Naive thymus-derived CD4-positive, alpha-beta T cell (primary cell): ENCODE data around the gene MMP17. TPM values are rescaled to one million over a fixed set of nuclear protein-coding genes. Genes with fewer than 3 reads are reported as not detected.

Experiments used
- ATAC-seq: fragments of 150-1000 bp; cut with Tn5 transposase; 2 replicates; pipeline ENCODE4 v1.10.0; 2021; ENCODE audit warnings: mild to moderate bottlenecking, moderate library complexity
- CTCF ChIA-PET: fragments of 350-600 bp; sonication (Branson Sonifier 250); formaldehyde crosslinking; loops from one replicate; lab custom pipeline; 2021; ENCODE audit warnings: antibody characterized with exemption; lab: Charles Lee
- POLR2A ChIA-PET: fragments of 350-600 bp; sonication (Branson Sonifier 250); formaldehyde crosslinking; loops from one replicate; lab custom pipeline; 2021; ENCODE audit warnings: antibody characterized with exemption, inconsistent platforms; lab: Charles Lee
- DNase-seq, 9 donors: peaks; one replicate each; pipeline versions ENCODE4 v3.0.0 to v3.0.0-alpha.2; 2020 to 2022; ENCODE audit warnings: mixed read lengths in 1 of 9
- H3K27ac ChIP-seq: one replicate; pipeline ENCODE4 v1.7.0; 2013; ENCODE audit warnings: mild to moderate bottlenecking, low read depth, low read length, moderate library complexity
- H3K27me3 ChIP-seq, 2 donors: one replicate each; pipeline ENCODE4 v1.7.0; 2013; ENCODE audit warnings: low read length in 2 of 2, mild to moderate bottlenecking in 2 of 2, moderate library complexity in 2 of 2; ENCODE audit not compliant: control insufficient read depth in 2 of 2, insufficient read depth in 2 of 2
- H3K36me3 ChIP-seq, 3 experiments: 1 replicate in 2 of 3; 2 replicates in 1 of 3; pipeline ENCODE4 v1.7.0; 2013; ENCODE audit warnings: low read length in 3 of 3, mild to moderate bottlenecking in 3 of 3, moderate library complexity in 1 of 3; ENCODE audit not compliant: insufficient read depth in 3 of 3, control insufficient read depth in 2 of 3
- H3K4me1 ChIP-seq, 2 donors: one replicate each; pipeline ENCODE4 v1.7.0; 2013; ENCODE audit warnings: low read length in 2 of 2, mild to moderate bottlenecking in 2 of 2, moderate library complexity in 1 of 2; ENCODE audit not compliant: control insufficient read depth in 2 of 2, insufficient read depth in 2 of 2
- H3K4me3 ChIP-seq: 2 replicates; pipeline ENCODE4 v1.7.0; 2013; ENCODE audit warnings: mild to moderate bottlenecking, low read length
- H3K9me3 ChIP-seq, 3 experiments: 1 replicate in 2 of 3; 2 replicates in 1 of 3; pipeline ENCODE4 v1.7.0; 2013; ENCODE audit warnings: low read length in 3 of 3; ENCODE audit not compliant: control insufficient read depth in 2 of 3
- H3K27ac Mint-ChIP-seq, 9 donors: one replicate each; pipeline ENCODE4 v1.8.0; 2020 to 2022; ENCODE audit warnings: mixed read lengths in 9 of 9, mild to moderate bottlenecking in 8 of 9, moderate library complexity in 5 of 9, inconsistent platforms in 2 of 9
- H3K27me3 Mint-ChIP-seq, 5 donors: one replicate each; pipeline ENCODE4 v1.8.0; 2021 to 2022; ENCODE audit warnings: mixed read lengths in 5 of 5, mild to moderate bottlenecking in 1 of 5
- H3K36me3 Mint-ChIP-seq, 5 donors: one replicate each; pipeline ENCODE4 v1.8.0; 2020 to 2022; ENCODE audit warnings: mixed read lengths in 5 of 5, mild to moderate bottlenecking in 3 of 5, inconsistent platforms in 1 of 5
- H3K4me1 Mint-ChIP-seq, 7 donors: one replicate each; pipeline ENCODE4 v1.8.0; 2020 to 2022; ENCODE audit warnings: mixed read lengths in 7 of 7, mild to moderate bottlenecking in 3 of 7, inconsistent platforms in 1 of 7
- H3K4me3 Mint-ChIP-seq, 10 donors: one replicate each; pipeline ENCODE4 v1.8.0; 2020 to 2022; ENCODE audit warnings: mild to moderate bottlenecking in 10 of 10, mixed read lengths in 10 of 10, moderate library complexity in 6 of 10, inconsistent platforms in 2 of 10
- H3K9me3 Mint-ChIP-seq, 11 donors: one replicate each; pipeline ENCODE4 v1.8.0; 2020 to 2022; ENCODE audit warnings: mixed read lengths in 11 of 11, mild to moderate bottlenecking in 4 of 11, inconsistent platforms in 1 of 11, moderate library complexity in 1 of 11
- intact Hi-C, 2 donors: fragments of 100-400 bp; cut with micrococcal nuclease; formaldehyde crosslinking; loops; one replicate each; pipeline ENCODE4 v1.15.1; 2023
- polyA plus RNA-seq, 2 donors: library from polyadenylated mRNA; unstranded; fragments of 300-500 nt; fragmentation: Illumina TruSeq; gene quantifications; one replicate each; pipeline ENCODE4 v1.2.3, GENCODE V29; 2021
- total RNA-seq, 6 experiments: library from RNA in 5 of 6; stranded (reverse) in 5 of 6; gene quantifications; 1 replicate in 5 of 6; 2 replicates in 1 of 6; pipeline ENCODE4 v1.2.3 and lab custom pipeline; 2021 to 2026

The MMP17 gene
- total and polyA plus RNA-seq, 7 experiments from 2014 or later, result 1.1 to 9.3 TPM; not detected in 5

GRCh38 chr12:131799195-131799594, 29.0 kb upstream of the MMP17 start:
- H3K4me3 Mint-ChIP-seq, result peak overlapping the region in 1 of 10 donors; percentile 27
- CTCF ChIA-PET, result no interaction called here
- no peak overlapping the region for H3K27ac ChIP-seq
- H3K27me3 Mint-ChIP-seq, result no peaks in the 10 kb centered on the region
- H3K27me3 ChIP-seq, result no peaks in the 10 kb centered on the region
- no peak for ATAC-seq
- POLR2A ChIA-PET, result no interaction called here
- H3K36me3 ChIP-seq, result peaks cover 0 to 73% (median 3%) of the 10 kb centered on the region in 3 experiments
- intact Hi-C loops, result no loop called here
- H3K9me3 Mint-ChIP-seq, result peaks cover 0 to 4% (median 0%) of the 10 kb centered on the region in 11 donors
- H3K27ac Mint-ChIP-seq, result peak overlapping the region in 1 of 9 donors; percentile 22
- no peaks in the 10 kb centered on the region for H3K4me1 ChIP-seq
- no peak overlapping the region for H3K4me3 ChIP-seq
- H3K9me3 ChIP-seq, result no peaks in the 10 kb centered on the region
- DNase-seq, result no peak
- peaks cover 9 to 40% (median 21%) of the 10 kb centered on the region in 5 donors for H3K36me3 Mint-ChIP-seq
- H3K4me1 Mint-ChIP-seq, result peaks cover 0 to 5% (median 0%) of the 10 kb centered on the region in 7 donors

- ChIA-PET CTCF (no interaction called here), POLR2A (no interaction called here)
- no peaks in the 10 kb centered on the region for H3K27me3 ChIP-seq
- Mint-ChIP-seq H3K4me1 (peaks cover 0 to 5% (median 0%) of the 10 kb centered on the region in 7 donors), H3K27ac (no peak overlapping the region), H3K36me3 (peaks cover 9 to 38% (median 21%) of the 10 kb centered on the region in 5 donors), H3K4me3 (no peak overlapping the region), H3K27me3 (no peaks in the 10 kb centered on the region), H3K9me3 (peaks cover 0 to 4% (median 0%) of the 10 kb centered on the region in 11 donors)
- ATAC-seq (no peak), DNase-seq (no peak)
- H3K9me3 ChIP-seq, result no peaks in the 10 kb centered on the region
- no peak overlapping the region for H3K27ac ChIP-seq
- no peaks in the 10 kb centered on the region for H3K4me1 ChIP-seq
- H3K36me3 ChIP-seq, result peaks cover 0 to 67% (median 3%) of the 10 kb centered on the region in 3 experiments
- H3K4me3 ChIP-seq, result no peak overlapping the region
- intact Hi-C loops, result no loop called here
Observed at GRCh38 chr12:131799828-131800593, 28.2 kb upstream of the MMP17 start.

DNA sequence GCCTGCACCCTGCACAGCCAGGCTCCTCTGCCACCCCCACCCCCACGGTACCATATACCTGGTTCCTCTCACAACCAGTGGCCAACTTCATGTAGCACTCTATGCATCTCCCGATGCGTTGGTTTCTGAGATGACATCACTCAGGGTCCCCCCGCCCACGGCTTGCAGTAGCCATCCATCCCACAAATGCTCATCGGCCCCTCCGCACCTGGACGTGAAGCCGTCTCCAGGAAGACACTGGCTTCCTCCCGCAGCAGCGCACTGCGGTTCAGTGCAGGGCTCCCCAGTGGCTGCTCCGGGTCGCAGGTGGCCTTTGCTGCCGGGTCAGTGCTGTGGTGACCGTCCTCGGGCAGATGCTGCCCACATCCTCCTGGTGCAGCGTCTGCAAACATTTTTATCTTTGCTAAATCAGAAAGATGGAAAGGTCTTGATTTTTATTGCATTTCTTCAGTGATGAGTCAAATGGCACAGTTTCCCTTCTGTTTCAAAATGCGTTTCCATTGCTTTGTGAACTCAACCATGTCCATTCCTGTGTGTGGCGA, 27.5 kb upstream of the MMP17 start:
- POLR2A ChIA-PET, result no interaction called here
- no peak overlapping the region for H3K27ac ChIP-seq
- Mint-ChIP-seq H3K27me3 (no peaks in the 10 kb centered on the region), H3K4me1 (peaks cover 0 to 4% (median 0%) of the 10 kb centered on the region in 7 donors), H3K36me3 (peaks cover 9 to 38% (median 20%) of the 10 kb centered on the region in 5 donors), H3K4me3 (no peak overlapping the region), H3K9me3 (peaks cover 0 to 3% (median 0%) of the 10 kb centered on the region in 11 donors), H3K27ac (peak overlapping the region in 2 of 9 donors; percentile 25 to 48)
- intact Hi-C loops, result no loop called here
- peaks cover 0 to 60% (median 3%) of the 10 kb centered on the region in 3 experiments for H3K36me3 ChIP-seq
- no peaks in the 10 kb centered on the region for H3K4me1 ChIP-seq
- H3K27me3 ChIP-seq, result no peaks in the 10 kb centered on the region
- H3K4me3 ChIP-seq, result no peak overlapping the region
- DNase-seq (no peak), ATAC-seq (peak; percentile 10)
- H3K9me3 ChIP-seq, result no peaks in the 10 kb centered on the region
- CTCF ChIA-PET, result no interaction called here

DNA sequence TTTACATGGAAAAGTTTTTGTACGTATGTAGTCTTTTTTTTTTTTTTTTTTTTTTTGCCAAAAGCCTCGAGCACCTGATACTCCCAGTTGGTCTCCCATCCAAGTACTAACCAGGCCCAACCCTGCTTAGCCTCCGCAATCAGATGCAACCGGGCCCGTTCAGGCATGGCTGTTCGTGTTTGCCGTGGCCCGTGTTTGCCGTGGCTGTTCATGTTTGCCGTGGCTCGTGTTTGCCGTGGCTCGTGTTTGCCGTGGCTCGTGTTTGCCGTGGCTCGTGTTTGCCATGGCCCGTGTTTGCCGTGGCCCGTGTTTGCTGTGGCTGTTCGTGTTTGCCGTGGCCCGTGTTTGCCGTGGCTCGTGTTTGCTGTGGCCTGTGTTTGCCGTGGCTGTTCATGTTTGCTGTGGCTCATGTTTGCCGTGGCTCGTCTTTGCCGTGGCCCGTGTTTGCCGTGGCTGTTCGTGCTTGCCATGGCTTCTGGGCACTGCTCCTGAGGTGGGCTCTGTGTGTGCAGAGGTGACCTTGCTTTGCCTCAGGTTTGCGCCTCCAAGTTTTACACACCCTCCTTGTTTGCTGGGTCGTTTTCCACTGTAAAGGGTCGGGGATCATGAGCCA, 26.8 kb upstream of the MMP17 start:
- H3K27me3 Mint-ChIP-seq, result no peaks in the 10 kb centered on the region
- no peak overlapping the region for H3K4me3 Mint-ChIP-seq

DNA sequence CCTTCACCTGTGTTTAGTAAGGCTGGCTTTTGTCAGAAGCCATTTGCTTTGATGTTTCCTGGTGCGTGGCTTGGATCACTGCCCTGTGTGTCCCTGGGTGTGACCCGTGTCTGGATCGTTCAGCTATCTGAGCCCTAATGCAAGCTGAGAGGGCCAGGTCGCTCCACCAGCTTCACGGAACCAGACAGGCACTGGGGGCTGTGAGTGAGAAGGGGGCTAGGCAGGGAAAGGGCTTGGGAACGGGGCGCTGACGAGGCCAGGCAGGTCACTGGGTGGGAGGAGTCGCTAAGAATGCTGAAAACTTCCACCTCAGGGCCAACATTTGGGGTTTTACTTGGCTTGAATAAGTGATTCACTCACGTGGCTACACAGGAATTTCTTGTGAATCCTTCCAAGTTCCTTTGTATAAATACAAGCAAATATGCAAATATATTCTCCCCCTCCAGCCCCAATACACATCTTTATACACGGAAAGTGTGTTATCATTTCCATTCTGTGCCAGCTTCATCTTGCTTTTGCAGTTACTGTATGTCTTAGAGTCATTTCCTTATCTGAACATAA, 24.2 kb upstream of the MMP17 start:
- ATAC-seq, result no peak
- H3K9me3 ChIP-seq, result no peaks in the 10 kb centered on the region

More for the DNA sequence above, 26.8 kb upstream of the MMP17 start:
- Mint-ChIP-seq H3K4me1 (peaks cover 0 to 4% (median 0%) of the 10 kb centered on the region in 7 donors), H3K27ac (no peak overlapping the region), H3K36me3 (peaks cover 9 to 38% (median 20%) of the 10 kb centered on the region in 5 donors), H3K9me3 (peaks cover 0 to 5% (median 0%) of the 10 kb centered on the region in 11 donors)
- Histone ChIP-seq H3K27me3 (no peaks in the 10 kb centered on the region), H3K9me3 (no peaks in the 10 kb centered on the region), H3K4me1 (no peaks in the 10 kb centered on the region), H3K4me3 (no peak overlapping the region), H3K27ac (no peak overlapping the region), H3K36me3 (peaks cover 0 to 59% (median 3%) of the 10 kb centered on the region in 3 experiments)
- ATAC-seq (no peak), DNase-seq (no peak)
- CTCF ChIA-PET, result no interaction called here
- intact Hi-C loops, result no loop called here
- POLR2A ChIA-PET, result no interaction called here

GRCh38 chr12:131805421-131805820, 22.8 kb upstream of the MMP17 start:
- Mint-ChIP-seq H3K9me3 (peaks cover 0 to 5% (median 0%) of the 10 kb centered on the region in 11 donors), H3K4me1 (peaks cover 0 to 6% (median 0%) of the 10 kb centered on the region in 7 donors), H3K36me3 (peaks cover 9 to 26% (median 16%) of the 10 kb centered on the region in 5 donors), H3K27me3 (no peaks in the 10 kb centered on the region), H3K27ac (no peak overlapping the region), H3K4me3 (no peak overlapping the region)
- intact Hi-C loops, result no loop called here
- ChIA-PET CTCF (no interaction called here), POLR2A (no interaction called here)
- Histone ChIP-seq H3K4me1 (no peaks in the 10 kb centered on the region), H3K9me3 (no peaks in the 10 kb centered on the region), H3K36me3 (peaks cover 0 to 19% (median 0%) of the 10 kb centered on the region in 3 experiments), H3K4me3 (no peak overlapping the region), H3K27me3 (no peaks in the 10 kb centered on the region), H3K27ac (no peak overlapping the region)
- no peak for DNase-seq
- no peak for ATAC-seq

More for the DNA sequence above, 24.2 kb upstream of the MMP17 start:
- intact Hi-C loops, result no loop called here
- DNase-seq, result no peak
- POLR2A ChIA-PET, result no interaction called here
- Histone ChIP-seq H3K27ac (no peak overlapping the region), H3K4me1 (no peaks in the 10 kb centered on the region), H3K36me3 (peaks cover 0 to 33% (median 0%) of the 10 kb centered on the region in 3 experiments), H3K27me3 (no peaks in the 10 kb centered on the region), H3K4me3 (no peak overlapping the region)
- CTCF ChIA-PET, result no interaction called here
- H3K4me3 Mint-ChIP-seq, result no peak overlapping the region
- H3K36me3 Mint-ChIP-seq, result peaks cover 9 to 29% (median 16%) of the 10 kb centered on the region in 5 donors
- no peaks in the 10 kb centered on the region for H3K27me3 Mint-ChIP-seq
- peaks cover 0 to 6% (median 0%) of the 10 kb centered on the region in 7 donors for H3K4me1 Mint-ChIP-seq
- H3K9me3 Mint-ChIP-seq, result peaks cover 0 to 5% (median 0%) of the 10 kb centered on the region in 11 donors
- peak overlapping the region in 2 of 9 donors; percentile 51 to 53 for H3K27ac Mint-ChIP-seq
